Measurements from ENCODE around the gene PPP2R2C.

DNA sequence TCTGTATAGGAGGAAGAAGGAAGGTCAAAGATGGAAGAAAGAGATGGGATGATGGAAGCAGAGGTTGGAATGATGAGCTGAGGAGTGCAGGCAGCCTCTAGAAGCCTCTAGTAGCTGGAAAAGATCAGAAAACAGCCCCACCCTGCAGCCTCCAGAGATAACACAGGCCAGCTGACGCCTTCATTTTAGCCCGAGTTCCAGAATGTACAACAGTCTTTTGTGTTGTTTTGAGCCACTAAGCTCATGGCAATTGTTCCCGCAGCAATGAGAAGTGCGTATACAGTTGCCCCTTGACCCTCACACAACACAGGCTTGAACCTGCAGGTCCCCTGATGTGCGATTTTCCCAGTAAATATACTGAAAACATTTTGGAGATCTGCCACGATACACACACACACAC, 130.7 kb downstream of the PPP2R2C start:
- TF ChIP-seq, protein P1, sequence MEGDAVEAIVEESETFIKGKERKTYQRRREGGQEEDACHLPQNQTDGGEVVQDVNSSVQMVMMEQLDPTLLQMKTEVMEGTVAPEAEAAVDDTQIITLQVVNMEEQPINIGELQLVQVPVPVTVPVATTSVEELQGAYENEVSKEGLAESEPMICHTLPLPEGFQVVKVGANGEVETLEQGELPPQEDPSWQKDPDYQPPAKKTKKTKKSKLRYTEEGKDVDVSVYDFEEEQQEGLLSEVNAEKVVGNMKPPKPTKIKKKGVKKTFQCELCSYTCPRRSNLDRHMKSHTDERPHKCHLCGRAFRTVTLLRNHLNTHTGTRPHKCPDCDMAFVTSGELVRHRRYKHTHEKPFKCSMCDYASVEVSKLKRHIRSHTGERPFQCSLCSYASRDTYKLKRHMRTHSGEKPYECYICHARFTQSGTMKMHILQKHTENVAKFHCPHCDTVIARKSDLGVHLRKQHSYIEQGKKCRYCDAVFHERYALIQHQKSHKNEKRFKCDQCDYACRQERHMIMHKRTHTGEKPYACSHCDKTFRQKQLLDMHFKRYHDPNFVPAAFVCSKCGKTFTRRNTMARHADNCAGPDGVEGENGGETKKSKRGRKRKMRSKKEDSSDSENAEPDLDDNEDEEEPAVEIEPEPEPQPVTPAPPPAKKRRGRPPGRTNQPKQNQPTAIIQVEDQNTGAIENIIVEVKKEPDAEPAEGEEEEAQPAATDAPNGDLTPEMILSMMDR (IDR thresholded peaks at IDR 0.05), result no peak
- no peak for TF ChIP-seq POLR2A (IDR thresholded peaks at IDR 0.05)
